NOMO-1 treated with dmso at 0.1 percent for 144 hours (cell line): ENCODE measurements around the gene ZSCAN21.
"Not testable (repeated sequence)": the region's sequence is repeated elsewhere in the genome, so short reads cannot be mapped to it uniquely, and the experiment has no call there.

Experiments
- DNase-seq: peaks from one replicate; lab custom pipeline; 2025; ENCODE audit not compliant: unreplicated experiment; lab: John Stamatoyannopoulos, UW

The ZSCAN21 gene

DNA sequence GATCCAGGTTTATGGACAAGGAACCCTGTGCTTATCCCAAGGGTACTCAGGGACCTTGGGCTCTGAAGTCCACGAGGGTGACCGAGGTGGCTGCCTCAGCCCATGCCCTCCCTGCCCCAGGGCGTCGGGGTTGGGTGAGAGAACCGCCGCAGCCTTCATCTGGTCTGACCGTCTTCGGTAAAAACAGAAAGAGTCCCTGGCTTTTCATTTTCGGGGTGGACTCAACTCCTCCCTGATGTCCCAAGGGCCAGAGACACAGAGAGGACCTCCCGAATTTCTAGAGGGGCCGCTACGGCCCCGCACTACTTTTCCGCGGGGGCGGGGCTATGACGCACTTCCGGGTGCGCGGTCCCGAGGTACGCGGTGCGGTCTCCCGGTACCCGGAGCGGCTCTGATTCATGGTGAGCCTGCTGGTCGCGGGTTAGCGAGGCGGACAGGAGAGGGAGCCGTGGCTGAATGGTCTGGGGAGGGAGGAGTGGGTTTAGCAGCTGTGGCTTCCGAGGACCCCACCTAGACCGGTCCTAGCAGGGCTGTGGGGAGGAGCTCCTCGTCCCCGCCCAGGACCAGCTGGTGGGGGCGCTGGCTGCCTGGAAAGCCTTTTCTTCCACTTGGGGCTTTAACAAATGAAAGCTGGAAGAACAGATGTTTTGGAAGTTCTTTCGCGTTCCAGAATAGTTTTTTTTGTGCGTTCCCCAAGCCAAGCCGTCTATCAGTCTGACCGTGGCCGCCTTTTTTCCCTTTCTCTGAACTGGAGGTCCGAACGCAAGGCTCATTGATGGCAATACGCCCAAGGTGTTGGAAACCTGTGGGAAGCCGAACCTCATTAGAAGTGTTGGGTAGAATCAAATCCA is at the start of gene ZSCAN21:
ZSCAN21 (plus strand) TSS at position 334 of the 851 bp plus-strand sequence. CDS start 7,233 bp downstream, outside the sequence.
- DNase-seq: peak; percentile 66

DNA sequence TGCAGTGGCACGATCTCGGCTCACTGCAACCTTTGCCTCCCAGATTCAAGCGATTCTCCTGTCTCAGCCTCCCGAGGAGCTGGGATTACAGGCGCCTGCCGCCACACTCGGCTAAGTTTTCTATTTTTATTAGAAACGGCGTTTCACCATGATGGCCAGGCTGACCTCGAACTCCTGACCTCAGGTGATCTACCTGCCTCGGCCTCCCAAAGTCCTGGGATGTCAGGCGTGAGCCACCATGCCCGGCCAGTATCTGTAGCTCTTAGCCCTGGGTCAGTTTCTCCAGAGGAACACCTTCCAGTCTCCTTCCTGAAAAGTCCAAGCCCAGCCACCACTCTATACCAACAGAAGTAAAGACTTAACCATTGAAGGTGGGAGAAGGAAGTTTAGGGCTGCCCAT is 49.3 kb upstream of the ZSCAN21 start:
- DNase-seq: no peak

GRCh38 chr7:100003711-100004661 is 45.6 kb upstream of the ZSCAN21 start:
- no peak for DNase-seq

DNA sequence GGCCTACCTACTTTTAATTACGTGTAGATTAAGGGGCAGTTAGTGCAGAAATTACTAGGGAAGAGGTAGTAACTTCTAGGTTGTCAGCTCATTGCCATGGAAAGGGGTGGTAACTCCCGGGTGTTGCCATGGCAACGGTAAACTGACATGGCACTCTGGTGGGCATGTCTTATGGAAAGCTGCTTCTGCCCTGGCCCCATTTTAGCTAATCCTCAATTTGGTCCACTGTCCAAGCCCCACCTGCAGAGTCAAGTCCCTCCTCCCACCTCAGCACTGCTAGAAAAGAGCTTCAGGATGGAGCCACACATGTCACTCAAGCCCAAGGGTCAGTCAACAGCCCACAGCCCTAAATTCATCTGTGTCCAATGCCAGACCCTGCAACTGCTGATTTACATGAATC is 41.7 kb upstream of the ZSCAN21 start:
- DNase-seq: no peak

DNA sequence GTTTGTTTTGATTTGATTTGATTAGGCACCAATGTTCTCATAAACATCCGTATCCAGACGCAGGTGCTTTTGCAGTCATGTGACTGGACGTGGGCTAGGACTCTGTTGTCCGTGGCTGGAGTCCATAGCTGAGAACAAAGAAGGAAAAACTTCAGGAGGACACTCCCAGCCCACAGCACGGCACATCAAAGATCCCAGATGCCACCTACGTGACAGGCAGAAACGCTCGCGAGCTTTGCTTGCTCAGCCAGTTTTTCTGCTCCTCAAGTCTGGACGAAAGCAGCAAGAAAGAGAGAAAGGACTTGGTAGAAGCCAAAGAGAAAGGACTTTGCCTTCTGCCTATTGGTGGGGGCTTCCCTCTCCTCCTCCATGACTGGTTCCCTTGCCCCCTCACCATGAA is 41.0 kb upstream of the ZSCAN21 start:
- no peak for DNase-seq

DNA sequence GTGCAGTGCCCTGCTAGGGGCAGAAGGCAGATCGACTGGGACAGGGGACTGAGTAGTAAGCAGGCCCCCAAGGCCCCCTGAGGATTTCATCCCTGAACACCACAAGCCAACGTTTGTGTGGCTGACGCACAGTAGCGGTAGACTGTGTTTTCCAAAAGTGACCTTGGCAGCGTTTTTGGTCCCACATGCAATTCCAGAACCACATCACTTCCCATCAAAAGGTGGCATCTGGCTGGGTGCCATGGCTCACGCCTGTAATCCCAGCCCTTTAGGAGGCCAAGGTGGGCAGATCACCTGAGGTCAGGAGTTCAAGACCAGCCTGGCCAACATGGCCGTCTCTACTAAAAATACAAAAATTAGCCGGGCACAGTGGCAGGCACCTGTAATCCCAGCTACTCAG is 39.6 kb upstream of the ZSCAN21 start:
- not testable (repeated sequence) for DNase-seq

DNA sequence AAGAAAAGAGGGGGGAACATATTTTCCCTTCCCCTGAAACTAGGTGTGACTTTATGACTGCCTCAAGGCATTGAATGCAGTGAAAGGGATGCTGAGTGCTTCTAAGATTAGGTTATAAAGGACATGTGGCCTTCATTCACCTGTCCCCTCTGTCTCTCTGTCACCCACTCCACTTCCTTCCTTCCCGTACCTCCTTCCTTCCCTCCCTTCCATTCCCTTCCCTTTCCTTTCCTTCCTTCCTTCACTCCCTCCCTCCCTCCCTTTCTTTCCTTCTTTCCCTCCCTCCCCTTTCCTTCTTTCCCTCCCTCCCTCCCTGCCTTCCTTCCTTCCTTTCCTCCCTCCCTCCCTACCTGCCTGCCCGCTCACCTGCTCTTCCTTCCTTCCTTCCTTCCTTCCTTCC is 38.7 kb upstream of the ZSCAN21 start:
- DNase-seq: no peak

- DNase-seq: no peak
Measured at GRCh38 chr7:100011516-100011915, 38.1 kb upstream of the ZSCAN21 start.

DNA sequence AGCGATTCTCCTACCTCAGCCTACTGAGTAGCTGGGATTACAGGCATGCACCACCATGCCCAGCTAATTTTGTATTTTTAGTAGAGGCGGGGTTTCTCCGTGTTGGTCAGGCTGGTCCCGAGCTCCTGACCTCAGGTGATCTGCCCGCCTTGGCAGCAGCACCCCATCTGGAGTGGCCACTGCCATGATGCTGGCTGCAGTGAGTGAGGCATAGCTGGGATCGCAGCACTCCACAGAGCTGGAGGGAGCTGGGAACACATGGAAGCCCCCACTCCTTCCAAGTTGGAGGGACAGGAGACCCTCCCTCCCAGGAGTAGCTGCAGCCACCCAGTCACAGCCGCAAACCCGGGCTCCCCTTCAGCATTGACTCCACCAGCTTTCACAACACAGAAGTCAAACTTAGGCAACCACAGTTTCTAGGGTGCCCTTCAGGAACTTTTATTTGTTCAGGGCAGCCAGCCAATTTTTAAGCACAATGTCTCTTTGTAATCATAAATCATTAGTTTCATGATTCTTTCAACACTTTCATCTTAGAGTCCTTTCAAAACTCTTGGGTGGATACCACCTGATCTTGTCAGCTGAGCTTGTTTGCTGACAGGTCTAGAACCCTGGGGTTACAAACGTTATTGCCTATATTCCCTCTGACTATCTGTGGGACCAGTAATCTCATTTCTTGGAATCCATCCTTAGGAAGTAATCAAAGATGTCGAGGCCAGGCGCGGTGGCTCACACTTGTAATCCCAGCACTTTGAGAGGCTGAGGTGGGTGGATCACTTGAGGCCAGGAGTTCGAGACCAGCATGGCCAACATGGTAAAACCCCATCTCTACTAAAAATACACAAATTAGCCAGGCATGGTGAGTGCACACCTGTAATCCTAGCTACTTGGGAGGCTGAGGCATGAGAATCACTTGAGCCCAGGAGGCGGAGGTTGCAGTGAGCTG is 36.9 kb upstream of the ZSCAN21 start:
- DNase-seq: peak; percentile 69

DNA sequence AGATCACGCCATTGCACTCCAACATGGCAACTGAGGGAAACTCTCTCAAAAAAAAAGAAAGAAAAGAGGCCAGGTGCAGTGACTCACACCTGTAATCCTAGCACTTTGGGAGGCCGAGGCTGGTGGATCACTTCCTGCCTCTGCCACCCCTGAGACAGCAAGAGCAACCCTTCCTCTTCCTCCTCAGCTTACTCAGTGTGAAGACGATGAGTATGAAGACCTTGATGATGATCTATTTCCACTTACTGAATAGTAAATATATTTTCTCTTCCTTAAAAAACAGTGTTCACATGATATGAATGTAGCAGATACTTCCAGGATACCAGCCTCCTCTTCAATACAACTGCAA is 36.3 kb upstream of the ZSCAN21 start:
- DNase-seq: no peak

DNA sequence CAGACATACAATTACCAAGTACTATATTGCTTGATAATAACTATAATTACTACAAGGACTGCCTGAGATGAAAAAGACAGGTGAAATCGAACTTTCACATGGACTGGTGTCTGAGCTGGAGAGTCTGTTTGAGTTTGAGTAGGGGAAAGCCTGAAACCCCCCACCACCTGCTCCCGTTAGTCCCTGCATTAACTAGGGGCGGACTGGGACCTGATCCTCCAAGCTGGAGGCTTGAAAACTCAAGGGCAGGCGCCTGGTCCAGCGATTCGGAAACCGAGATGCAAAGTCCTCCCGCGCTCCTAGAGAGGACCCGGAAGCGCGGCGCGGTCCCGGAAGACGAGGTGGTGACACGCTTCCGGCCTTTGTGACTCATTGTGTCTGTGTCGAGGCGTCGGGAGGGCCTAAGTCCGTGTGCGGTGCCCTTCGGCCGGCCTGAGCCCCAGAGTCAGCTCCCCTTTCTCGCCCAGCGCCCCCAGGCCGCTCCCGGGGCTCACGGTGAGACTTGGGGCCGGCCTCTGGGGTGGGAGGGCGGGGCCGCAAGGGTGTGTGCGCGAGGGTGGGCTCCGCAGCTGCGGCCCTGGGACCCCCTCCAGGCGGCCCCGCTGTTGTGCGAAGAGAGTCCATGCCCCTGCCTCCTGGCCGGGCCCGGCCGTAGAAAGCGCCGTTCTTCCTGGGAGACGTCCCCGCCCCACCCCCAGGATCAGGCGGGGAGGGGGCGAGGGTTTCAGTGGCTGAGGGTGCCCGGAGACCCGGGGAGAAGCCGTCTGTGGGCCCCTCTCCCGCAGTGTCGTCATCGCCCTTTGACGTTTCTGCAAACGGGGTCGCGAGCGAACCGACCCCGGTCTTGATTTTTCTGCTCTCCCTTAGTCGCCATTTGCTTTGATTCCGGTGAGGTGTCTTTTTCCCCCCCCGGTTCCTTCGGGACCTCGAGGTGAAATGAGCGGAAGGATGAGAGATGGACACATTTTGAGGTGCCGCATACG is 34.1 kb upstream of the ZSCAN21 start, which contains the start of gene ZKSCAN1:
ZKSCAN1 (plus strand) TSS at position 365 of the 983 bp plus-strand sequence. CDS start 7,911 bp downstream, outside the sequence.
- peak; percentile 88 for DNase-seq

DNA sequence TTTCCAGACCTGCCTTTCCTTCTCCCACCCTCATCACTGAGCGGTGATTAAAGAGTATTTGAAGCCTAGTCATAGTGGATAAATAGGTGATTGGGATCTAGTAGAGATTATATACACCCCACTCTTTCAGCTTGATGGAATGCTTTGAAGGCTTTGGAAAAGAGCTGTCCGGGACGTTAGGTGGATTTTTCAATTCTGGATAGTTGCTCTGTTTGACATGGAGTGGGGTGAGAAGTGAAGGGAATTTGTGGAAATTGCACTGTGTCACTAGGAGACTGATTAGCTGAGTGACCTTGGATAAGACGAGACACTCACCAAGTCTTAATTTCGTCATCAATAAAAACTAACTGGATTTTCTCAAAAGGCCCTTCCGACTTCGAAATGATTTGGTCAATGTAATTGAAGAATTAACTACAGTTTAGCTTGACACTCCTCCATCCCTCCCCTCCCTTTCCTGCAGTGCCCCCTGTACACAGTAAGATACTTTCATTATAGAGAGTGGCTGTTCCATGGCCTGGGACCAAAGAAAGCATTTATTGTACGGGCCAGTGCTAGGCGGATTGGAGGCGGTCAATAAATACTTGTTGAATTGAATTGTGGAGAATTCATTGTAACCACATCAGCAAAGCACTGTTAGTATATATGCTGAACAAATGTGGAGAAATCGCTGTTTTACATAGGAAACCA is 33.2 kb upstream of the ZSCAN21 start:
- DNase-seq: no peak

- DNase-seq: no peak
Measured at GRCh38 chr7:100017300-100017699, 32.3 kb upstream of the ZSCAN21 start.

DNA sequence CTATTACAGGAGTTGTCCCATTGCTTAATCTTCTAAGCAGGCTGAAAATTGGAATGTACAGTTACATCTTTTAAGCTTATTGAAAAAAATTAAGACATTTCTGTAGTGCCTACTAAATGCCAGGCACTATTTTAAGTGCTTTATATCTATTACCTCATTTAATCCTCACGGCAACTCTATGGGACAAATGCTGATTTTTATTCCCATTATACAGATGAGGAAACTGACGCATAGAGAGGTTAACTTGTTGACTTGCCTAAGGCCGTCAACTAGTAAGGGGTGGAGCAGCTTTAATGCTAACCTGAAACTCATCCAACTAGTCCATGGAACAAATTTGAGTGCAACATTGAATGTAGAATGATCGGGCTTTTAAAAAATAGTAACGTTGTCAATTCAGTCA is 31.7 kb upstream of the ZSCAN21 start:
- no peak for DNase-seq

GRCh38 chr7:100019908-100020307 is 29.7 kb upstream of the ZSCAN21 start:
- DNase-seq: no peak

- peak; percentile 46 for DNase-seq
Measured at GRCh38 chr7:100021297-100021696, 28.3 kb upstream of the ZSCAN21 start.

DNA sequence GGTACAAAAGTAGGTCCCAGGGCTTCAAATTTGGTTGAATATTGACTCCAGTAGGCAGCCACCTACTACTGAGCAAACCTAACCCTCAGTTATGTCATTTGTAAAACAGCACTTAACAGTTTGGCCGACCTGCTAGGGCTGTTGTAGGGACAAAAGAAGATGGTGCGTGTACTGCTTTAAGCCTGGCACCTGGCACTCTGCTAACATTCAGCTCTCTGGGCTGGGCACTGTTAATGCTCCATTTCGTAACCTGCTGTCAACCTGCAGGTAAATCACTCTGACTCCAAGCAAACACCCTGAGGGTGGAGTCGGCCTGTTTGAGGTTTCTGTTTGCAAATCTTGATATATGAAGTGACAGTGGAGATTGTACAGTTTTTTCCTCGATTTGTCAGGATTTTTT is 27.0 kb upstream of the ZSCAN21 start:
- peak; percentile 25 for DNase-seq

GRCh38 chr7:100023526-100023925 is 26.0 kb upstream of the ZSCAN21 start:
- DNase-seq: no peak
